Spleen (tissue), 11 donors: ENCODE measurements around the gene PLXND1. TPM values are rescaled to one million over a fixed set of nuclear protein-coding genes. Genes with fewer than 3 reads are reported as not detected.

Source experiments
- DNase-seq: peaks from one replicate; pipeline ENCODE4 v3.0.0-alpha.2; 2020
- H3K27ac ChIP-seq, 8 donors: fragments of 200-600 bp; sonication (generic) in 7 of 8; 1 replicate in 4 of 8; 2 replicates in 4 of 8; pipeline versions ENCODE4 v1.5.0 to v1.8.0; 2016 to 2021; ENCODE audit warnings: inconsistent platforms in 4 of 8, mild to moderate bottlenecking in 4 of 8, moderate library complexity in 1 of 8
- H3K27me3 ChIP-seq, 7 donors: fragments of 200-600 bp; sonication (generic) in 6 of 7; replicated peaks in 1 of 7; 1 replicate in 4 of 7; 2 replicates in 3 of 7; pipeline versions ENCODE4 v1.5.0 to v1.8.0; 2016 to 2021; ENCODE audit warnings: inconsistent platforms in 3 of 7, mild to moderate bottlenecking in 1 of 7
- H3K36me3 ChIP-seq, 6 donors: fragments of 200-600 bp; sonication (generic) in 5 of 6; 1 replicate in 4 of 6; 2 replicates in 2 of 6; pipeline versions ENCODE4 v1.5.0 to v1.8.0; 2016 to 2021; ENCODE audit warnings: inconsistent platforms in 2 of 6
- H3K4me1 ChIP-seq, 6 donors: fragments of 200-600 bp; sonication (generic) in 5 of 6; 1 replicate in 3 of 6; 2 replicates in 3 of 6; pipeline versions ENCODE4 v1.5.0 to v1.8.0; 2016 to 2021; ENCODE audit warnings: inconsistent platforms in 3 of 6
- H3K4me3 ChIP-seq, 8 donors: fragments of 200-600 bp; sonication (generic) in 7 of 8; 1 replicate in 4 of 8; 2 replicates in 4 of 8; pipeline versions ENCODE4 v1.5.0 to v1.8.0; 2016 to 2021; ENCODE audit warnings: inconsistent platforms in 4 of 8, mild to moderate bottlenecking in 4 of 8, moderate library complexity in 2 of 8
- H3K9me3 ChIP-seq, 8 donors: fragments of 200-600 bp; sonication (generic) in 7 of 8; 1 replicate in 4 of 8; 2 replicates in 4 of 8; pipeline versions ENCODE4 v1.5.0 to v1.8.0; 2016 to 2021; ENCODE audit warnings: inconsistent platforms in 4 of 8
- CTCF ChIP-seq, 11 experiments: fragments of 200-600 bp in 7 of 11; fragments of 450-650 bp in 4 of 11; sonication (generic) in 4 of 11; IDR thresholded peaks in 8 of 11; conservative IDR thresholded peaks in 3 of 11; 1 replicate in 7 of 11; 2 replicates in 4 of 11; pipeline versions ENCODE4 v1.4.0 to v1.8.0; 2016 to 2021; ENCODE audit warnings: antibody characterized with exemption in 11 of 11, inconsistent platforms in 4 of 11, mild to moderate bottlenecking in 1 of 11
- POLR2A ChIP-seq, 3 donors: fragments of 450-650 bp; IDR thresholded peaks; one replicate each; pipeline ENCODE4 v1.5.1; 2017; ENCODE audit warnings: antibody characterized with exemption in 3 of 3, mild to moderate bottlenecking in 1 of 3
- POLR2AphosphoS5 ChIP-seq, 3 donors: sonication (generic); formaldehyde crosslinking; IDR thresholded peaks; one replicate each; pipeline ENCODE4 v1.5.1; 2017; ENCODE audit warnings: antibody characterized with exemption in 3 of 3
- WGBS, 5 donors: extraction: QIAGEN DNeasy Blood & Tissue Kit in 3 of 5; methylation state at CpG; one replicate each; pipeline versions ENCODE4 v1.1.5 to v1.1.7; 2013 to 2018; 5-methylcytosine and 5-hydroxymethylcytosine counted together
- intact Hi-C: fragments of 100-400 bp; cut with DNase I; formaldehyde crosslinking; loops from one replicate; pipeline ENCODE4 v1.15.0; 2023; ENCODE audit warnings: low total_unique reads
- polyA plus RNA-seq, 3 donors: library from polyadenylated mRNA; stranded (reverse); fragments of 200-250 nt; gene quantifications; one replicate each; pipeline ENCODE4 v1.2.1, GENCODE V29; 2013
- total RNA-seq, 7 donors: library from RNA; depleted of rRNA in 3 of 7; stranded (reverse); fragments of >200 nt in 3 of 7; fragmentation: NEBNext Ultra II Directional in 4 of 7; extraction: Animal tissue kit (Norgen Biotek cat#: 25700) in 4 of 7; gene quantifications; one replicate each; pipeline versions ENCODE4 v1.1.0 to v1.2.1, GENCODE V29; 2016 to 2021
- donor health status: healthy with polysubstance abuse.
- donor health status: DM: no; HTN: no; CAD: no; lungs with moderate emphysema.
- donor health status: DM: no; HTN: no; CAD: no.
- donor health status: Bipolar disorder and iron deficiency.
- donor health status: healthy.
- donor health status: DM: no; HTN: no; CAD: no.
- donor health status: DM: yes; HTN: yes; CAD: no.

Gene PLXND1
- total and polyA plus RNA-seq, 10 donors = 44.4 to 238 (median 164) TPM

GRCh38 chr3:129574206-129574605 lies 32.3 kb downstream of the PLXND1 start:
- TF ChIP-seq CTCF (IDR thresholded peaks at IDR 0.05 in 8 of 11, conservative IDR thresholded peaks at IDR 0.05 in 3 of 11) (no peak), POLR2AphosphoS5 (IDR thresholded peaks at IDR 0.05) (peak in 1 of 3 donors; percentile 40)
- DNase-seq = no peak
- H3K36me3 ChIP-seq = peaks cover 0 to 94% (median 43%) of the 10 kb centered on the region in 6 donors
- peak overlapping the region in 2 of 8 donors; percentile 21 to 90 for H3K27ac ChIP-seq
- H3K4me3 ChIP-seq = no peak overlapping the region
- no peaks in the 10 kb centered on the region for H3K27me3 ChIP-seq
- peaks cover 32 to 61% (median 41%) of the 10 kb centered on the region in 6 donors for H3K4me1 ChIP-seq
- no peaks in the 10 kb centered on the region for H3K9me3 ChIP-seq
- intact Hi-C loops = no loop called here
- WGBS, 5 donors = 90 to 94% (median 92%) methylated on average over 14 to 24 of the region's 24 CpGs

- intact Hi-C loops = no loop called here
- Histone ChIP-seq H3K4me1 (peaks cover 27 to 58% (median 34%) of the 10 kb centered on the region in 6 donors), H3K4me3 (no peak overlapping the region), H3K36me3 (peaks cover 0 to 97% (median 43%) of the 10 kb centered on the region in 6 donors), H3K27me3 (no peaks in the 10 kb centered on the region), H3K9me3 (no peaks in the 10 kb centered on the region), H3K27ac (peak overlapping the region in 2 of 8 donors; percentile 17 to 21)
- no peak for DNase-seq
- TF ChIP-seq POLR2A (IDR thresholded peaks at IDR 0.05) (no peak), CTCF (IDR thresholded peaks at IDR 0.05 in 8 of 11, conservative IDR thresholded peaks at IDR 0.05 in 3 of 11) (no peak), POLR2AphosphoS5 (IDR thresholded peaks at IDR 0.05) (no peak)
- WGBS, 5 donors = 92 to 95% (median 94%) methylated on average over 13 to 14 of the region's 14 CpGs
Observed at GRCh38 chr3:129573493-129573892, 33.0 kb downstream of the PLXND1 start.

- Histone ChIP-seq H3K27me3 (no peaks in the 10 kb centered on the region), H3K36me3 (peaks cover 0 to 99% (median 45%) of the 10 kb centered on the region in 6 donors), H3K4me1 (peaks cover 18 to 58% (median 29%) of the 10 kb centered on the region in 6 donors), H3K9me3 (no peaks in the 10 kb centered on the region), H3K27ac (peak overlapping the region in 1 of 8 donors; percentile 21), H3K4me3 (no peak overlapping the region)
- intact Hi-C loops = no loop called here
- TF ChIP-seq POLR2AphosphoS5 (IDR thresholded peaks at IDR 0.05) (peak in 2 of 3 donors; percentile 28 to 66), CTCF (IDR thresholded peaks at IDR 0.05 in 8 of 11, conservative IDR thresholded peaks at IDR 0.05 in 3 of 11) (no peak)
- no peak for DNase-seq
- 73 to 87% (median 82%) methylated on average over 16 to 18 of the region's 18 CpGs; no CpG with 5 or more reads in 1 of the 5 donors for WGBS, 5 donors
Observed at GRCh38 chr3:129572603-129573002, 33.9 kb downstream of the PLXND1 start.

- 93 to 97% (median 96%) methylated on average over 19 to 22 of the region's 22 CpGs for WGBS, 5 donors
Observed at GRCh38 chr3:129571605-129572547, 34.6 kb downstream of the PLXND1 start.

More at GRCh38 chr3:129571605-129572547, 34.6 kb downstream of the PLXND1 start:
- Histone ChIP-seq H3K4me3 (no peak overlapping the region), H3K27ac (peak overlapping the region in 1 of 8 donors; percentile 21), H3K9me3 (no peaks in the 10 kb centered on the region), H3K36me3 (peaks cover 0 to 100% (median 46%) of the 10 kb centered on the region in 6 donors), H3K4me1 (peaks cover 12 to 58% (median 25%) of the 10 kb centered on the region in 6 donors), H3K27me3 (no peaks in the 10 kb centered on the region)
- TF ChIP-seq POLR2AphosphoS5 (IDR thresholded peaks at IDR 0.05) = peak in 1 of 3 donors; percentile 54
- no peak for TF ChIP-seq CTCF (IDR thresholded peaks at IDR 0.05 in 8 of 11, conservative IDR thresholded peaks at IDR 0.05 in 3 of 11)
- DNase-seq = no peak
- intact Hi-C loops = no loop called here
